Stomach (tissue), 4 donors: ENCODE data around the gene ALG1.

Experiments used
- EP300 ChIP-seq: sonication (generic); formaldehyde crosslinking; IDR thresholded peaks from one replicate; pipeline ENCODE4 v1.6.1; 2017; ENCODE audit warnings: antibody characterized with exemption
- POLR2AphosphoS5 ChIP-seq, 3 donors: sonication (generic); formaldehyde crosslinking; IDR thresholded peaks; one replicate each; pipeline ENCODE4 v1.6.1; 2016; ENCODE audit warnings: antibody characterized with exemption in 3 of 3
- TF ChIP-seq, protein P1 (sequence below), 7 experiments: fragments of 450-650 bp in 4 of 7; fragments of 200-600 bp in 3 of 7; sonication (generic) in 3 of 7; IDR thresholded peaks; one replicate each; pipeline ENCODE4 v1.5.1; 2016 to 2019; ENCODE audit warnings: antibody characterized with exemption in 7 of 7, control low read depth in 2 of 7, mild to moderate bottlenecking in 1 of 7

DNA sequence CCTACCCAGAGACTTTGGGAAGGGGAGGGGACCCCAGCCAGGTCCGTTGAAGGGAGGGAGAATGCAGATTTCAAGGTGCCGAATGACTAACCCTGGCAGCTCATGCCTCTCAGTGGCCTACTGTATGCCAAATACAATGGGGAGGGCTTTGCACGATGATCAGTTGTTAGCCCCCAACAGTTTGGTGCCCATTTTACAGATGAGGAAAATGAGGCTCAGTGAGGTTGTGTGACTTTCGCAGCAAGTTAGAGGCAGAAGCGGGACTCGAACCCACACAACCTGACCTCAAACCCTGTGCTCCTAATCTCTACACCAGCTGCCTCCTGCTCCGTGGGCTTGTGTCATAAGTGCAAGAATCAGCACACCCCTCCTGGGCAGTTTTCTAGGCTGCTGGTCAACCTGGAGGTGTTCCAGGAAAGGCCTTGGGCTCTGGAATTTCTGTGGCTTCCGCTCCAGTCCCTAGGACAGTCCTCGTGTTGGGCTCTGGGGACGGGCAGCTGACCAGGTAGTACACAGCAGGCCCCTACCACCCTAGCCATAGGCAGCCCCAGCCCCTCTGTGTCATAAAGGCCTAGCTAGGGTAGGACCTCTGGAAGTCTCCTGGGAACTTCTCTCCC, 26.0 kb upstream of the ALG1 start:
- TF ChIP-seq, protein P1, sequence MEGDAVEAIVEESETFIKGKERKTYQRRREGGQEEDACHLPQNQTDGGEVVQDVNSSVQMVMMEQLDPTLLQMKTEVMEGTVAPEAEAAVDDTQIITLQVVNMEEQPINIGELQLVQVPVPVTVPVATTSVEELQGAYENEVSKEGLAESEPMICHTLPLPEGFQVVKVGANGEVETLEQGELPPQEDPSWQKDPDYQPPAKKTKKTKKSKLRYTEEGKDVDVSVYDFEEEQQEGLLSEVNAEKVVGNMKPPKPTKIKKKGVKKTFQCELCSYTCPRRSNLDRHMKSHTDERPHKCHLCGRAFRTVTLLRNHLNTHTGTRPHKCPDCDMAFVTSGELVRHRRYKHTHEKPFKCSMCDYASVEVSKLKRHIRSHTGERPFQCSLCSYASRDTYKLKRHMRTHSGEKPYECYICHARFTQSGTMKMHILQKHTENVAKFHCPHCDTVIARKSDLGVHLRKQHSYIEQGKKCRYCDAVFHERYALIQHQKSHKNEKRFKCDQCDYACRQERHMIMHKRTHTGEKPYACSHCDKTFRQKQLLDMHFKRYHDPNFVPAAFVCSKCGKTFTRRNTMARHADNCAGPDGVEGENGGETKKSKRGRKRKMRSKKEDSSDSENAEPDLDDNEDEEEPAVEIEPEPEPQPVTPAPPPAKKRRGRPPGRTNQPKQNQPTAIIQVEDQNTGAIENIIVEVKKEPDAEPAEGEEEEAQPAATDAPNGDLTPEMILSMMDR (IDR thresholded peaks at IDR 0.05) = no peak
- TF ChIP-seq POLR2AphosphoS5 (IDR thresholded peaks at IDR 0.05) (no peak), EP300 (no peak)
